ENCODE data around the gene ZP1. TPM values are rescaled to one million over a fixed set of nuclear protein-coding genes. Genes with fewer than 3 reads are reported as not detected.

Gene ZP1, protein sequence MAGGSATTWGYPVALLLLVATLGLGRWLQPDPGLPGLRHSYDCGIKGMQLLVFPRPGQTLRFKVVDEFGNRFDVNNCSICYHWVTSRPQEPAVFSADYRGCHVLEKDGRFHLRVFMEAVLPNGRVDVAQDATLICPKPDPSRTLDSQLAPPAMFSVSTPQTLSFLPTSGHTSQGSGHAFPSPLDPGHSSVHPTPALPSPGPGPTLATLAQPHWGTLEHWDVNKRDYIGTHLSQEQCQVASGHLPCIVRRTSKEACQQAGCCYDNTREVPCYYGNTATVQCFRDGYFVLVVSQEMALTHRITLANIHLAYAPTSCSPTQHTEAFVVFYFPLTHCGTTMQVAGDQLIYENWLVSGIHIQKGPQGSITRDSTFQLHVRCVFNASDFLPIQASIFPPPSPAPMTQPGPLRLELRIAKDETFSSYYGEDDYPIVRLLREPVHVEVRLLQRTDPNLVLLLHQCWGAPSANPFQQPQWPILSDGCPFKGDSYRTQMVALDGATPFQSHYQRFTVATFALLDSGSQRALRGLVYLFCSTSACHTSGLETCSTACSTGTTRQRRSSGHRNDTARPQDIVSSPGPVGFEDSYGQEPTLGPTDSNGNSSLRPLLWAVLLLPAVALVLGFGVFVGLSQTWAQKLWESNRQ
- polyA plus RNA-seq = not detected in 2 replicates

GRCh38 chr11:60866911-60867870 lies at the start of gene ZP1:
Gene ZP1, plus strand, starts transcription at chr11:60867542. Its CDS starts 20 bp downstream, at chr11:60867562.

GRCh38 chr11:60841797-60842667 lies 25.3 kb upstream of the ZP1 start, which contains the start of gene CCDC86:
Gene CCDC86, plus strand, starts transcription at chr11:60842113. Its CDS starts 12 bp downstream, at chr11:60842125.

GRCh38 chr11:60855726-60856633 lies 11.4 kb upstream of the ZP1 start, which contains the start of gene PTGDR2:
Gene PTGDR2, minus strand, starts transcription at chr11:60855950. Its CDS starts 2,228 bp downstream, at chr11:60853722.

GRCh38 chr11:60906132-60906972 lies 39.0 kb downstream of the ZP1 start, which contains the start of gene PRPF19:
Gene PRPF19, minus strand, starts transcription at chr11:60906585. Its CDS starts 203 bp downstream, at chr11:60906382.

GRCh38 chr11:60913793-60914632 lies 46.7 kb downstream of the ZP1 start, which contains the start of gene TMEM109:
Gene TMEM109, plus strand, starts transcription at chr11:60914158. Its CDS starts 5,536 bp downstream, at chr11:60919694.

GRCh38 chr11:60924110-60924905 lies 57.0 kb downstream of the ZP1 start, which contains the start of gene TMEM132A:
Gene TMEM132A, plus strand, starts transcription at chr11:60924460. Its CDS starts 174 bp downstream, at chr11:60924634.

Other genes with a start within 250 kb of the ZP1 start
- gene MS4A8, start 167.9 kb upstream of the ZP1 start, polyA plus RNA-seq = 1.8 TPM in 1 of 2 replicates, not detected in the other
- not detected in 2 replicates for gene MS4A18, start 142.8 kb upstream of the ZP1 start, polyA plus RNA-seq
- gene MS4A15, start 110.7 kb upstream of the ZP1 start, polyA plus RNA-seq = not detected in 2 replicates
- gene MS4A10, start 82.2 kb upstream of the ZP1 start, polyA plus RNA-seq = not detected in 2 replicates
- 1.3 and 4.2 TPM in 2 replicates for gene CCDC86, start 25.4 kb upstream of the ZP1 start, polyA plus RNA-seq
- gene PTGDR2, start 11.6 kb upstream of the ZP1 start, polyA plus RNA-seq = 0.08 and 0.11 TPM in 2 replicates
- 16.9 and 29.6 TPM in 2 replicates for gene PRPF19, start 39.0 kb downstream of the ZP1 start, polyA plus RNA-seq
- 14.8 and 30.2 TPM in 2 replicates for gene TMEM109, start 46.6 kb downstream of the ZP1 start, polyA plus RNA-seq
- gene TMEM132A, start 56.9 kb downstream of the ZP1 start, polyA plus RNA-seq = 44.5 and 82.8 TPM in 2 replicates
- gene SLC15A3, start 84.6 kb downstream of the ZP1 start, polyA plus RNA-seq = 0.83 TPM in 1 of 2 replicates, not detected in the other
- gene CD6, start 104.1 kb downstream of the ZP1 start, polyA plus RNA-seq = not detected in 2 replicates
- gene CD5, start 234.9 kb downstream of the ZP1 start, polyA plus RNA-seq = not detected in 2 replicates

Measured in Purkinje cell (primary cell).